ENCODE data around the gene PRMT1.

- no peak for TF ChIP-seq CTCF (conservative IDR thresholded peaks at IDR 0.05)
- TF ChIP-seq ZFX (IDR thresholded peaks at IDR 0.05) = no peak
These were observed 8.8 kb downstream of the PRMT1 start for GRCh38 chr19:49685845-49686332.
